Pancreas (tissue), 10 donors: ENCODE results near the gene HLA-DOB. TPM values are rescaled to one million over a fixed set of nuclear protein-coding genes. Genes with fewer than 3 reads are reported as not detected.

Experiments used
- ATAC-seq, 4 donors: fragments of 200-7000 bp; cut with Tn5 transposase; one replicate each; pipeline versions ENCODE4 v1.8.0 to v1.9.1; 2020; ENCODE audit warnings: mild to moderate bottlenecking in 4 of 4, moderate library complexity in 4 of 4
- DNase-seq, 6 donors: peaks; one replicate each; pipeline ENCODE4 v3.0.0-alpha.2; 2020
- FAIRE-seq: peaks from 2 replicates; lab custom pipeline; 2012; peaks lifted over from hg19 to GRCh38; lab: Jason Lieb, UNC
- H3K27ac ChIP-seq, 4 donors: fragments of 200-600 bp; sonication (generic); 1 replicate in 3 of 4; 2 replicates in 1 of 4; pipeline versions ENCODE4 v1.5.0 to v1.8.0; 2020
- H3K27me3 ChIP-seq, 4 donors: fragments of 200-600 bp; one replicate each; pipeline ENCODE4 v1.8.0; 2021
- H3K36me3 ChIP-seq, 3 donors: fragments of 200-600 bp; sonication (generic) in 1 of 3; one replicate each; pipeline versions ENCODE4 v1.5.0 to v1.8.0; 2020 to 2021
- H3K4me1 ChIP-seq, 3 donors: fragments of 200-600 bp; one replicate each; pipeline ENCODE4 v1.8.0; 2021
- H3K4me3 ChIP-seq, 4 donors: fragments of 200-600 bp; sonication (generic) in 2 of 4; one replicate each; pipeline versions ENCODE4 v1.5.0 to v1.8.0; 2020 to 2021
- H3K9me3 ChIP-seq, 4 donors: fragments of 200-600 bp; one replicate each; pipeline ENCODE4 v1.8.0; 2021
- WGBS, 2 donors: extraction: QIAGEN DNeasy Blood & Tissue Kit; methylation state at CpG; one replicate each; pipeline ENCODE4 v1.1.7; 2013; 5-methylcytosine and 5-hydroxymethylcytosine counted together
- intact Hi-C, 3 donors: fragments of 100-400 bp; cut with DNase I; formaldehyde crosslinking; loops; one replicate each; pipeline versions ENCODE4 v1.11.1 to v1.14.2; 2022
- polyA plus RNA-seq, 2 donors: library from polyadenylated mRNA; stranded (reverse); fragments of 200-250 nt; gene quantifications; one replicate each; pipeline ENCODE4 v1.2.3, GENCODE V29; 2013
- total RNA-seq, 6 donors: library from RNA; stranded (reverse); fragmentation: NEBNext Ultra II Directional in 4 of 6; extraction: Animal tissue kit (Norgen Biotek cat#: 25700) in 4 of 6; gene quantifications; one replicate each; pipeline versions ENCODE4 v1.2.1 to v1.2.4, GENCODE V29; 2021 to 2023
- TF ChIP-seq, protein P1 (sequence below), 4 donors: fragments of 200-600 bp; sonication (generic) in 3 of 4; IDR thresholded peaks; one replicate each; pipeline versions ENCODE4 v1.5.0 to v1.8.0; 2021; ENCODE audit warnings: antibody characterized with exemption in 4 of 4
- donor health status: healthy with polysubstance abuse.
- donor health status: DM: no; HTN: no; CAD: no; lungs with moderate emphysema.
- donor health status: DM: no; HTN: no; CAD: no.
- donor health status: control.
- donor health status: control.
- donor health status: Bipolar disorder and iron deficiency.
- donor health status: DM: yes; HTN: yes; CAD: no.
- donor health status: DM: no; HTN: no; CAD: no.
- donor health status: DM: no; HTN: no; CAD: no.
- donor health status: DM: yes; HTN: yes; CAD: no.

The HLA-DOB gene
- total and polyA plus RNA-seq, 8 donors = 0.21 to 0.87 (median 0.45) TPM; not detected in 4

DNA sequence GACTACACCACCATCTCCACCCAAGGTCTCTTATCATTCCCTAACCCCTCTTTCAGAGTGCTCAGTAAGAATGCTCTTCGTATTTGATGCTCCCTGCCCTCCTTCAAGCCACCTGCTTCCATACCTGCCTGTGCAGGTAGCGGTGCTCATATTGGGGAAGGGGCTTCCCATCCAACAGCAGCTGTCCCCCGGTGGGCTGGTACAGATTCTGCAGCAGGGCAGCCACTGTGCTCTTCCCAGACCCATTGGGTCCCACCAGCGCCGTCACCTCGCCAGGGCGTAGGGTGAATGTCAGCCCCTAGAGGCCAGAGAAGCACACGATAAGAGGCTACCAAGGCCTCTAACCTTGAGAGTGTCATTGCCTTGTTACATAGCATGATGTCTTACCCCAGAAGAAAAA is 31.0 kb upstream of the HLA-DOB start:
- intact Hi-C loops = no loop called here
- Histone ChIP-seq H3K4me1 (peaks cover 0 to 10% (median 0%) of the 10 kb centered on the region in 3 donors), H3K9me3 (no peaks in the 10 kb centered on the region), H3K36me3 (peaks cover 6 to 7% (median 7%) of the 10 kb centered on the region in 3 donors), H3K27ac (no peak overlapping the region), H3K27me3 (no peaks in the 10 kb centered on the region), H3K4me3 (no peak overlapping the region)
- no peak for DNase-seq
- ATAC-seq = no peak
- FAIRE-seq = no peak
- TF ChIP-seq, protein P1, sequence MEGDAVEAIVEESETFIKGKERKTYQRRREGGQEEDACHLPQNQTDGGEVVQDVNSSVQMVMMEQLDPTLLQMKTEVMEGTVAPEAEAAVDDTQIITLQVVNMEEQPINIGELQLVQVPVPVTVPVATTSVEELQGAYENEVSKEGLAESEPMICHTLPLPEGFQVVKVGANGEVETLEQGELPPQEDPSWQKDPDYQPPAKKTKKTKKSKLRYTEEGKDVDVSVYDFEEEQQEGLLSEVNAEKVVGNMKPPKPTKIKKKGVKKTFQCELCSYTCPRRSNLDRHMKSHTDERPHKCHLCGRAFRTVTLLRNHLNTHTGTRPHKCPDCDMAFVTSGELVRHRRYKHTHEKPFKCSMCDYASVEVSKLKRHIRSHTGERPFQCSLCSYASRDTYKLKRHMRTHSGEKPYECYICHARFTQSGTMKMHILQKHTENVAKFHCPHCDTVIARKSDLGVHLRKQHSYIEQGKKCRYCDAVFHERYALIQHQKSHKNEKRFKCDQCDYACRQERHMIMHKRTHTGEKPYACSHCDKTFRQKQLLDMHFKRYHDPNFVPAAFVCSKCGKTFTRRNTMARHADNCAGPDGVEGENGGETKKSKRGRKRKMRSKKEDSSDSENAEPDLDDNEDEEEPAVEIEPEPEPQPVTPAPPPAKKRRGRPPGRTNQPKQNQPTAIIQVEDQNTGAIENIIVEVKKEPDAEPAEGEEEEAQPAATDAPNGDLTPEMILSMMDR (IDR thresholded peaks at IDR 0.05) = no peak
- 91 to 92% methylated on average over 8 of the region's 8 CpGs for whole genome bisulfite sequencing, 2 donors

DNA sequence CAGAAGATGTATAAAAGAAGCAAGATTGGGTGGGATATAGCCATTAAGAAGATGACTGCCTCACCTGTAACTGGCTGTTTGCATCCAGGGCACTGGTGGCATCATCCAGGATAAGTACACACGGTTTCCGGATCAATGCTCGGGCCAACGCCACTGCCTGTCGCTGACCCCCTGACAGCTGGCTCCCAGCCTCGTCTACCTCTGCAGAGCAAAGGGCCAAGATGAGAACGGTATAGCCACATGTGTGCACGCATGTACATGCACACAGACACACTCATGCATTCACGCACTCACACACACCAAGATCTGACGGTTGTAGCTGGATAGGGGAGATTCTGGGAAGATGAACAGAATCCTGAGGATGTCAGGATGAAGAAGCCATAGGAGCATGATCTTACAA is 30.2 kb upstream of the HLA-DOB start:
- Histone ChIP-seq H3K27ac (no peak overlapping the region), H3K9me3 (no peaks in the 10 kb centered on the region), H3K4me1 (peaks cover 0 to 4% (median 0%) of the 10 kb centered on the region in 3 donors), H3K27me3 (no peaks in the 10 kb centered on the region), H3K36me3 (peaks cover 6 to 7% (median 7%) of the 10 kb centered on the region in 3 donors), H3K4me3 (no peak overlapping the region)
- ATAC-seq (no peak), DNase-seq (no peak), FAIRE-seq (no peak)
- TF ChIP-seq, protein P1 (IDR thresholded peaks at IDR 0.05) = no peak
- intact Hi-C loops = no loop called here
- 90% methylated on average over 10 of the region's 10 CpGs for WGBS, 2 donors

DNA sequence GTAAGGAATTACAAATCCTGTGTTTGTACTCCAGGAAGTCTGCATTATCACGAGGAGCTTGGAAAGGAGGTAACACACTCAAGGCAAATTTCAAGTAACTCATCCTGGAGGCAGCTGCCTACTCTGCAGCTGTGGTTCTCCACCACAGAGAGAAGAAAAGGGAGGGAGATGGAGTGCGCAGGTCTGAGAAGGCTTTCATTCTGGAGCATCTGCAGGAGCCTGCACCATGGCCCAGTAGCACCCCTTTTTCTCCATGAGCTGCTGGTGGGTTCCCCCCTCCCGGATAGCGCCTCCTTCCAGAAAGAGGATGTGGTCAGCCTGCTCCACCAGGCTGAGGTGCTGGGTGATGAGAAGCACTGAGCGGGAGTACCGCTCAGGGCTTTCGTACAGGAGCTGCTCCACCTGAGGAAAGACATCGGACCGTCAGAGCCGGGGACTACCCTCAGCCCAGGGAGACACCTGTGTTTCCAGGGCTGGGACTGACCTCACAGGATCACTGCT is 28.6 kb upstream of the HLA-DOB start:
- ATAC-seq (no peak), DNase-seq (no peak)

DNA sequence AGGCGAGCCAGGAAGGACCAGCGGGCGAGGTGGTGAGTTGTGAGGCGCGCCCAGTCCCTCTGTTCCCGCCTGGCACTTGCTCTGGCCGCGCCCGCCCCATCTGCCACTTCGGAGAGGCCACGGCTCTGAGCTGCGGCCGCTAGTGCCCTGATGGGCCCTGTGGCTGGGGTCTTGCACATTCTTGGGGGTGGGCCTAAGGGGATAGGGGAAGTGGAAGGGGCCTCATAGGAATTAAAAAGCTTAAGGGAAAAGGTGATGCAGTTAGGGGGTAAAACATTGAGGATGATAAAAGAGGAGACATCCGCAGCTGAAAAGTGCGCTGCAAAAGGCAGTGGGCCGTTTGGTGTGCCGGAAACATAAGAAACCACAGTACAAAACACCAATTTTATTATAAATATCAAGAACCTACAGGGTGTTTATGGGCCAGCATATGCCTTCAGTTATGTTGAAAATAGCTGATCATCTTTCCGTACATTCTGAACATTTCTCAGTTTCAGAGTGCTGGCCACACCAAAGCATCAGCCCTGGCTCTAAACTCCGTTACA is 28.1 kb upstream of the HLA-DOB start:
- H3K27ac ChIP-seq = peak overlapping the region; percentile 54 to 97 (median 82)
- DNase-seq = no peak
- intact Hi-C loops = no loop called here
- H3K4me3 ChIP-seq = peak overlapping the region; percentile 32 to 92 (median 72)
- no peak for FAIRE-seq
- no peaks in the 10 kb centered on the region for H3K27me3 ChIP-seq
- 28 to 33% methylated on average over 19 of the region's 19 CpGs for WGBS, 2 donors
- no peaks in the 10 kb centered on the region for H3K4me1 ChIP-seq
- no peaks in the 10 kb centered on the region for H3K9me3 ChIP-seq
- peaks cover 6 to 7% (median 7%) of the 10 kb centered on the region in 3 donors for H3K36me3 ChIP-seq
- ATAC-seq = no peak
- TF ChIP-seq, protein P1 (IDR thresholded peaks at IDR 0.05) = no peak

More for the DNA sequence above, 28.6 kb upstream of the HLA-DOB start:
- FAIRE-seq = no peak
- Histone ChIP-seq H3K4me3 (peak overlapping the region in 1 of 4 donors; percentile 70), H3K9me3 (no peaks in the 10 kb centered on the region), H3K27ac (peak overlapping the region in 1 of 4 donors; percentile 96), H3K36me3 (peaks cover 6 to 7% (median 7%) of the 10 kb centered on the region in 3 donors), H3K27me3 (no peaks in the 10 kb centered on the region), H3K4me1 (no peaks in the 10 kb centered on the region)
- TF ChIP-seq, protein P1 (IDR thresholded peaks at IDR 0.05) = no peak
- 84 to 86% methylated on average over 10 of the region's 10 CpGs for WGBS, 2 donors
- intact Hi-C loops = no loop called here
